HepG2 (cell line): Measurements from ENCODE around the gene C20orf204. TPM values are rescaled to one million over a fixed set of nuclear protein-coding genes. Genes with fewer than 3 reads are reported as not detected.
A peak's percentile ranks its signal among the peaks of the same experiment; 100 is the strongest.

Experiments used
- ETV6 ChIP-seq: sonication (generic); formaldehyde crosslinking; conservative IDR thresholded peaks from 2 replicates; pipeline ENCODE4 v1.4.0; 2020; ENCODE audit warnings: missing genetic modification reagents
- GABPA ChIP-seq, 2 experiments: IDR thresholded peaks; 2 replicates each; pipeline ENCODE4 v1.6.1; 2011 to 2016; ENCODE audit warnings: low read depth in 2 of 2, low read length in 1 of 2, missing biosample characterization in 1 of 2, missing genetic modification characterization in 1 of 2
- ZBTB21 ChIP-seq: sonication (generic); formaldehyde crosslinking; IDR thresholded peaks from 2 replicates; pipeline ENCODE4 v1.4.0; 2020; ENCODE audit warnings: missing genetic modification reagents
- ZNF790 ChIP-seq: sonication (generic); formaldehyde crosslinking; IDR thresholded peaks from 2 replicates; pipeline ENCODE4 v1.8.0; 2022; ENCODE audit warnings: missing genetic modification reagents, mild to moderate bottlenecking, borderline replicate concordance
- polyA plus RNA-seq, 8 experiments: library from polyadenylated mRNA; depleted of rRNA in 3 of 8; stranded (reverse) in 7 of 8; unstranded in 1 of 8; fragments of >200 nt; fragmentation: Illumina TruSeq in 4 of 8; extraction: Trizol in 4 of 8; gene quantifications; 2 replicates each; pipeline versions ENCODE4 v1.2.1 to v1.2.3, GENCODE V29; 2011 to 2016; ENCODE audit warnings: low read depth in 4 of 8, missing spikeins in 1 of 8, mixed read lengths in 1 of 8; ENCODE audit not compliant: insufficient read depth in 1 of 8
- total RNA-seq, 5 experiments: library from RNA; depleted of rRNA; stranded (reverse); fragments of >200 nt; fragmentation: Illumina TruSeq; extraction: Trizol; gene quantifications; 2 replicates each; pipeline ENCODE4 v1.2.3, GENCODE V29; 2016; ENCODE audit warnings: low read depth in 1 of 5
- TF ChIP-seq, protein P1 (sequence below), 2 experiments: sonication (generic) in 1 of 2; formaldehyde crosslinking in 1 of 2; IDR thresholded peaks; 2 replicates each; pipeline versions ENCODE4 v1.6.1 to v1.9.0; 2014 to 2022; ENCODE audit warnings: antibody characterized with exemption in 1 of 2, borderline replicate concordance in 1 of 2, inconsistent platforms in 1 of 2, low read depth in 1 of 2, missing genetic modification reagents in 1 of 2
- TF ChIP-seq, protein P2 (sequence below): IDR thresholded peaks from 2 replicates; pipeline ENCODE4 v1.6.1; 2016; ENCODE audit warnings: low read depth
- TF ChIP-seq, protein P3 (sequence below): sonication (generic); formaldehyde crosslinking; IDR thresholded peaks from 2 replicates; pipeline ENCODE4 v1.8.0; 2022; ENCODE audit warnings: missing genetic modification reagents, mild to moderate bottlenecking, borderline replicate concordance
- TF ChIP-seq, protein P4 (sequence below): IDR thresholded peaks from 2 replicates; pipeline ENCODE4 v1.4.0; 2020; ENCODE audit warnings: mild to moderate bottlenecking, missing genetic modification reagents
- TF ChIP-seq, protein P5 (sequence below): sonication (generic); formaldehyde crosslinking; IDR thresholded peaks from 2 replicates; pipeline ENCODE4 v1.4.0; 2020; ENCODE audit warnings: missing genetic modification reagents
- TF ChIP-seq, protein P6 (sequence below): IDR thresholded peaks from 2 replicates; pipeline ENCODE4 v1.6.1; 2016; ENCODE audit warnings: missing genetic modification reagents, missing compliant biosample characterization

The C20orf204 gene
- total and polyA plus RNA-seq, 2 of the 13 experiments (the other 11 are each of a cell fraction or from before 2014, with no cell fraction given) = 22.1 to 80.0 TPM

DNA sequence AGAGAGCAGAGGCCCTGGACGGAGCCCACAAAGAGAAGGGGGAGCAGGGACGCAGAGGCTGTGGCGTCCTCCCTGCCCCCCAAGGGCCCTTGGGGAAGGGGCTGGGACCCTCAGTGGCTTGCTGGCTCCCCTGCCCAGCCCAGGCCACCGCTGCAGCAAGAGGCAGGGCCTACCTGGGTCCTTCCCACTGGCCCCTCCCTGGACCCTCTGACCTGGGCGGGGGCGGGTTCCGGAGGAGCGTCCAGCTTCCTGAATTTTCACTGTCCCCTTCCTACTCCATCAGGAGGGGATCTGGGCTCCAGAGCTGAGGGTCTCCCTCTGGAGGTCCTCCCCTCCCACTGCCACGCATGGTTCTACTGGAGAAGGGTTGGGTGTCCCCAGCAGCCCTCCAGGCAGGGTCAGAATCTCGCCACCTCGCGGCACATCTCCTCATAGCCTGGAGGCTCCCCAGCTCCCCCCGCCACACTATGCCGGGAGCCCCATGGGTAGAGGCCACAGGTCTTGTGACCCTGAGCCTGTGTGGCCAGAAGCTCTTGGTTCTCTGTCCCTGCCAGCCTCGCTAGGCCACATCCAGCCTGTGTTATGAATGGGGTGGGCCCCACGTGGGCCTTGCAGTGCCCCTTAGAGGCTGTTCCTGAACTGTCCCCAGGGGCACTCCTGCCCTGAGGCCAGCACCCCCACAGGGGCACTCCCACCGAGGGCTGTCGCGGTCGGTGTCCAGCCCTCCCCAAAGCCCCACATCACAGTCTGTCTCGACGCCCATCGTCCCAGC, 14.5 kb downstream of the C20orf204 start (continued):
- TF ChIP-seq GABPA (IDR thresholded peaks at IDR 0.05; ENCODE audit: low read depth, low read length) (no peak), GABPA (CRISPR knock-in tag; IDR thresholded peaks at IDR 0.05; ENCODE audit: low read depth) (peak; percentile 67), ZNF790 (CRISPR knock-in tag) (no peak), ETV6 (CRISPR knock-in tag) (0 out of 2 replicates have a peak, but pooled peaks have one; percentile 24), ZBTB21 (CRISPR knock-in tag) (0 out of 2 replicates have a peak, but pooled peaks have one; percentile 41)
- TF ChIP-seq, protein P1, sequence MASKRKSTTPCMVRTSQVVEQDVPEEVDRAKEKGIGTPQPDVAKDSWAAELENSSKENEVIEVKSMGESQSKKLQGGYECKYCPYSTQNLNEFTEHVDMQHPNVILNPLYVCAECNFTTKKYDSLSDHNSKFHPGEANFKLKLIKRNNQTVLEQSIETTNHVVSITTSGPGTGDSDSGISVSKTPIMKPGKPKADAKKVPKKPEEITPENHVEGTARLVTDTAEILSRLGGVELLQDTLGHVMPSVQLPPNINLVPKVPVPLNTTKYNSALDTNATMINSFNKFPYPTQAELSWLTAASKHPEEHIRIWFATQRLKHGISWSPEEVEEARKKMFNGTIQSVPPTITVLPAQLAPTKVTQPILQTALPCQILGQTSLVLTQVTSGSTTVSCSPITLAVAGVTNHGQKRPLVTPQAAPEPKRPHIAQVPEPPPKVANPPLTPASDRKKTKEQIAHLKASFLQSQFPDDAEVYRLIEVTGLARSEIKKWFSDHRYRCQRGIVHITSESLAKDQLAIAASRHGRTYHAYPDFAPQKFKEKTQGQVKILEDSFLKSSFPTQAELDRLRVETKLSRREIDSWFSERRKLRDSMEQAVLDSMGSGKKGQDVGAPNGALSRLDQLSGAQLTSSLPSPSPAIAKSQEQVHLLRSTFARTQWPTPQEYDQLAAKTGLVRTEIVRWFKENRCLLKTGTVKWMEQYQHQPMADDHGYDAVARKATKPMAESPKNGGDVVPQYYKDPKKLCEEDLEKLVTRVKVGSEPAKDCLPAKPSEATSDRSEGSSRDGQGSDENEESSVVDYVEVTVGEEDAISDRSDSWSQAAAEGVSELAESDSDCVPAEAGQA (IDR thresholded peaks at IDR 0.05; ENCODE audit: low read depth) = no peak
- TF ChIP-seq, protein P1 (CRISPR knock-in tag; IDR thresholded peaks at IDR 0.05; ENCODE audit: borderline replicate concordance) = peak; percentile 70; the same call in 1 of the 2 replicates
- TF ChIP-seq, protein P2, sequence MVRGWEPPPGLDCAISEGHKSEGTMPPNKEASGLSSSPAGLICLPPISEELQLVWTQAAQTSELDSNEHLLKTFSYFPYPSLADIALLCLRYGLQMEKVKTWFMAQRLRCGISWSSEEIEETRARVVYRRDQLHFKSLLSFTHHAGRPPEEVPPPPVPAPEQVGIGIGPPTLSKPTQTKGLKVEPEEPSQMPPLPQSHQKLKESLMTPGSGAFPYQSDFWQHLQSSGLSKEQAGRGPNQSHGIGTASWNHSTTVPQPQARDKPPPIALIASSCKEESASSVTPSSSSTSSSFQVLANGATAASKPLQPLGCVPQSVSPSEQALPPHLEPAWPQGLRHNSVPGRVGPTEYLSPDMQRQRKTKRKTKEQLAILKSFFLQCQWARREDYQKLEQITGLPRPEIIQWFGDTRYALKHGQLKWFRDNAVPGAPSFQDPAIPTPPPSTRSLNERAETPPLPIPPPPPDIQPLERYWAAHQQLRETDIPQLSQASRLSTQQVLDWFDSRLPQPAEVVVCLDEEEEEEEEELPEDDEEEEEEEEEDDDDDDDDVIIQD (CRISPR knock-in tag) = no peak
- TF ChIP-seq, protein P3, sequence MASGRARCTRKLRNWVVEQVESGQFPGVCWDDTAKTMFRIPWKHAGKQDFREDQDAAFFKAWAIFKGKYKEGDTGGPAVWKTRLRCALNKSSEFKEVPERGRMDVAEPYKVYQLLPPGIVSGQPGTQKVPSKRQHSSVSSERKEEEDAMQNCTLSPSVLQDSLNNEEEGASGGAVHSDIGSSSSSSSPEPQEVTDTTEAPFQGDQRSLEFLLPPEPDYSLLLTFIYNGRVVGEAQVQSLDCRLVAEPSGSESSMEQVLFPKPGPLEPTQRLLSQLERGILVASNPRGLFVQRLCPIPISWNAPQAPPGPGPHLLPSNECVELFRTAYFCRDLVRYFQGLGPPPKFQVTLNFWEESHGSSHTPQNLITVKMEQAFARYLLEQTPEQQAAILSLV (CRISPR knock-in tag) = peak; percentile 68; the same call in 1 of the 2 replicates
- TF ChIP-seq, protein P4, sequence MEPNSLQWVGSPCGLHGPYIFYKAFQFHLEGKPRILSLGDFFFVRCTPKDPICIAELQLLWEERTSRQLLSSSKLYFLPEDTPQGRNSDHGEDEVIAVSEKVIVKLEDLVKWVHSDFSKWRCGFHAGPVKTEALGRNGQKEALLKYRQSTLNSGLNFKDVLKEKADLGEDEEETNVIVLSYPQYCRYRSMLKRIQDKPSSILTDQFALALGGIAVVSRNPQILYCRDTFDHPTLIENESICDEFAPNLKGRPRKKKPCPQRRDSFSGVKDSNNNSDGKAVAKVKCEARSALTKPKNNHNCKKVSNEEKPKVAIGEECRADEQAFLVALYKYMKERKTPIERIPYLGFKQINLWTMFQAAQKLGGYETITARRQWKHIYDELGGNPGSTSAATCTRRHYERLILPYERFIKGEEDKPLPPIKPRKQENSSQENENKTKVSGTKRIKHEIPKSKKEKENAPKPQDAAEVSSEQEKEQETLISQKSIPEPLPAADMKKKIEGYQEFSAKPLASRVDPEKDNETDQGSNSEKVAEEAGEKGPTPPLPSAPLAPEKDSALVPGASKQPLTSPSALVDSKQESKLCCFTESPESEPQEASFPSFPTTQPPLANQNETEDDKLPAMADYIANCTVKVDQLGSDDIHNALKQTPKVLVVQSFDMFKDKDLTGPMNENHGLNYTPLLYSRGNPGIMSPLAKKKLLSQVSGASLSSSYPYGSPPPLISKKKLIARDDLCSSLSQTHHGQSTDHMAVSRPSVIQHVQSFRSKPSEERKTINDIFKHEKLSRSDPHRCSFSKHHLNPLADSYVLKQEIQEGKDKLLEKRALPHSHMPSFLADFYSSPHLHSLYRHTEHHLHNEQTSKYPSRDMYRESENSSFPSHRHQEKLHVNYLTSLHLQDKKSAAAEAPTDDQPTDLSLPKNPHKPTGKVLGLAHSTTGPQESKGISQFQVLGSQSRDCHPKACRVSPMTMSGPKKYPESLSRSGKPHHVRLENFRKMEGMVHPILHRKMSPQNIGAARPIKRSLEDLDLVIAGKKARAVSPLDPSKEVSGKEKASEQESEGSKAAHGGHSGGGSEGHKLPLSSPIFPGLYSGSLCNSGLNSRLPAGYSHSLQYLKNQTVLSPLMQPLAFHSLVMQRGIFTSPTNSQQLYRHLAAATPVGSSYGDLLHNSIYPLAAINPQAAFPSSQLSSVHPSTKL (CRISPR knock-in tag) = peak; percentile 47; the same call in 1 of the 2 replicates
- TF ChIP-seq, protein P5, sequence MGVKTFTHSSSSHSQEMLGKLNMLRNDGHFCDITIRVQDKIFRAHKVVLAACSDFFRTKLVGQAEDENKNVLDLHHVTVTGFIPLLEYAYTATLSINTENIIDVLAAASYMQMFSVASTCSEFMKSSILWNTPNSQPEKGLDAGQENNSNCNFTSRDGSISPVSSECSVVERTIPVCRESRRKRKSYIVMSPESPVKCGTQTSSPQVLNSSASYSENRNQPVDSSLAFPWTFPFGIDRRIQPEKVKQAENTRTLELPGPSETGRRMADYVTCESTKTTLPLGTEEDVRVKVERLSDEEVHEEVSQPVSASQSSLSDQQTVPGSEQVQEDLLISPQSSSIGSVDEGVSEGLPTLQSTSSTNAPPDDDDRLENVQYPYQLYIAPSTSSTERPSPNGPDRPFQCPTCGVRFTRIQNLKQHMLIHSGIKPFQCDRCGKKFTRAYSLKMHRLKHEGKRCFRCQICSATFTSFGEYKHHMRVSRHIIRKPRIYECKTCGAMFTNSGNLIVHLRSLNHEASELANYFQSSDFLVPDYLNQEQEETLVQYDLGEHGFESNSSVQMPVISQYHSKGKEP = 0 out of 2 replicates have a peak, but pooled peaks have one; percentile 5
- TF ChIP-seq, protein P6, sequence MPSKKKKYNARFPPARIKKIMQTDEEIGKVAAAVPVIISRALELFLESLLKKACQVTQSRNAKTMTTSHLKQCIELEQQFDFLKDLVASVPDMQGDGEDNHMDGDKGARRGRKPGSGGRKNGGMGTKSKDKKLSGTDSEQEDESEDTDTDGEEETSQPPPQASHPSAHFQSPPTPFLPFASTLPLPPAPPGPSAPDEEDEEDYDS (CRISPR knock-in tag) = no peak; the same call in none of the 2 replicates
